Esophagus squamous epithelium (tissue), 4 donors: ENCODE results near the gene KIF4B.
"Not testable (repeated sequence)": the region's sequence is repeated elsewhere in the genome, so short reads cannot be mapped to it uniquely, and the experiment has no call there.

Experiments
- CTCF ChIP-seq, 6 experiments: fragments of 450-650 bp in 4 of 6; fragments of 200-600 bp in 2 of 6; sonication (generic) in 2 of 6; IDR thresholded peaks; one replicate each; pipeline ENCODE4 v1.5.1; 2016 to 2019; ENCODE audit warnings: antibody characterized with exemption in 6 of 6, mild to moderate bottlenecking in 4 of 6, moderate library complexity in 4 of 6
- POLR2A ChIP-seq, 4 donors: fragments of 450-650 bp; IDR thresholded peaks; one replicate each; pipeline ENCODE4 v1.6.1; 2017; ENCODE audit warnings: antibody characterized with exemption in 4 of 4, mild to moderate bottlenecking in 4 of 4, moderate library complexity in 3 of 4

- not testable (repeated sequence) for TF ChIP-seq CTCF, POLR2A (IDR thresholded peaks at IDR 0.05)
These were observed 21.5 kb downstream of the KIF4B start for GRCh38 chr5:155035087-155035486.
